Epithelial cell of umbilical artery (primary cell): ENCODE measurements around the gene KLF9. TPM values are rescaled to one million over a fixed set of nuclear protein-coding genes. Genes with fewer than 3 reads are reported as not detected.

Experiments used
- total RNA-seq: library from RNA; depleted of rRNA; stranded (reverse); fragments of >200 nt; gene quantifications from 2 replicates; pipeline ENCODE4 v1.2.3, GENCODE V29; 2014

KLF9 gene
- total RNA-seq: 17.5 and 32.4 TPM in 2 replicates

GRCh38 chr9:70413799-70414775, at the start of gene KLF9:
TSS of gene KLF9 (minus strand) at chr9:70414657. CDS start at chr9:70413363, 1,294 bp downstream.

Other genes with a start within 250 kb of the KLF9 start
- 19.8 and 23.9 TPM in 2 replicates for gene SMC5, start 155.7 kb downstream of the KLF9 start, total RNA-seq